HG03457 (cell line): ENCODE results near the gene NOX4.

Experiments used
- ATAC-seq: cut with Tn5 transposase; IDR thresholded peaks from one replicate; pipeline ENCODE4 v1.9.1; 2021; ENCODE audit warnings: moderate number of reproducible peaks; ENCODE audit not compliant: unreplicated experiment

NOX4 gene

DNA sequence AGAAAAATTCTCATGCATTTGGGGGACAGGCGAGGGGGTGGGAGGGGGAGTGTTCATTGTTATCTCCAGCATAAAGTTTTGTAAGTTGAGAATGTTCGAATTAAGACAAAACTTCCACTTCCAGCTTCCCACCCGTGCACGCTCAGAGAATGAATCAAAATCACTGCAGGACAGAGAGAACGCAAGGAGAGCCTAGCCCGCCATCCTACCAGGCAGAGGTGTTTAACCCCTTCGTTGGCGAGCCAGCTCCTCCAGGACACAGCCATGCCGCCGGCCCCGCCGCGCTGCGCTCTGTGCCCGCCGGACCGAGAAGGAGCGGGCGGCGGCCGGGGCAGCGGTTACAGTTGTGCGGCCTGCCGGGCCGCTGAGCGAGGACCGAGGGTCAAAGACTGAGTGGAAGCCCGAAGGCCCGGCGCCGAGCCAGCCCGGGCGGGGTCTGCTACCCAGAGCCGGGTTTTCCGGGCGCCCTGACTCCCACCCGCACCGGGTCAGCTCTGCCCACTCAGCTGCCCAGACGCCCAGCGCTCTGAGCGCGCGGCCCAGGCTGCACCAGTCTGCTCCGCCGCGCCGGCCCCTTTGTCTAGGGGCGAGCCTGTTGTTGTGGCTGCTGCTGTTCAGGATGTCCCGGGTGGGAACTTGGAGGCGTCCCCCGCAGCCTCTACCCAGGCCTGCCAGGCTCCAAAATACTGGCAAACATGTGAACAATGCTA is at the start of gene NOX4:
TSS of gene NOX4 (minus strand) at position 395 of the 710 bp plus-strand sequence. CDS start at position 266, 129 bp downstream.
- ATAC-seq: no peak

- no peak for ATAC-seq
Measured at GRCh38 chr11:89540826-89541225, 49.7 kb upstream of the NOX4 start.

GRCh38 chr11:89537936-89538335 is 46.8 kb upstream of the NOX4 start:
- no peak for ATAC-seq

DNA sequence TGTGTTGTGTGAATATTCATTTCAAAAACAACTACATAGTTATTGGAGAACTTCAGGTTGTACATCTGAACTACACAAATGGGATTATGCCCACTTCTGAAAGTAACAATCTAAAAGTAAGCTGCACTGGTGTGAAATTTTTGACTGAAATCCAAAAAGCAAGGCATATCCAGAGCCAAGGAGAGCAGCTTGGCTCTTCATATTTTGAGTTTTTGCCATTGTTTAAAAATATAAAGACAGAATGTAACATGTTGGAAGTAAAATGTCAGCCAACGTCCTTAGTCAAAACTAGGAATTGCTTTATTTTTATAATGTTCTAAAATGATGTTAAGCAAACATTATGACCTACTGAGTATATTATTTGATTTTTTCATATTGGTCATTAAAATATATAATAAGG is 45.8 kb upstream of the NOX4 start:
- ATAC-seq: no peak

DNA sequence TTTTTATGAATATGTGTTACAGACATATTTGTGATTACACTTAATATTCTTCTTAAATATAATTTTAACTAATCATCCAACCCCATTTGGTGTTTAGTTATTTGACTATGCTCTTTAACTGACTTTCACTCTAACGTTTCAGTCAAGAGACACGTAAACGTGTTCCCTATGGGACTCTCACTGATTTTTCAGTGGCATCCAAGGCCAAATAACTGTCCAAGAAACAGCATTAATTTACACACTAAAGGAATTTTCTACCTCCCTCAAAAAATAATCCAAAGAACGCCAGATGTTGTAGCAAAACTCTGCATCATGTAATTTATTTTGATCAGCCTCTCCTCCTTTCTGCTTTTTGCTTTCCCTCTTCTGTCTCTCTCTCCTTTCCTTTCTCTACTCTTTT is 44.0 kb upstream of the NOX4 start:
- ATAC-seq: no peak

- ATAC-seq: no peak
Measured at GRCh38 chr11:89529626-89530380, 38.6 kb upstream of the NOX4 start.

DNA sequence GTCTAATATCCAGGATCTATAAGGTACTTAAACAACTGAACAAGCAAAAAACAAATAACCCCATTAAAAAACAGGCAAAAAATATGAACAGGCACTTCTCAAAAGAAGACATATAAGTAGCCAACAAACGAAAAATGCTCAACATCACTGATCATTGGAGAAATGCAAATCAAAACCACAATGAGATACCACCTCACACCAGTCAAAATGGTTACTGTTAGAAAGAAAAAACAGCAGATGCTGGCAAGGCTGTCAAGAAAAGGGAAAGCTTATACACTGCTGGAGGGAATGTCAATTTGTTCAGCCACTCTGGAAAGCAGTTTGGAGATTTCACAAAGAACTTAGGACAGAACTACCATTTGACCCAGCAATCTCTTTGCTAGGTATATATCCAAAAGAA is 30.6 kb upstream of the NOX4 start:
- ATAC-seq: no peak

- no peak for ATAC-seq
Measured at GRCh38 chr11:89521294-89521693, 30.1 kb upstream of the NOX4 start.

- no peak for ATAC-seq
Measured at GRCh38 chr11:89516496-89516895, 25.3 kb upstream of the NOX4 start.

DNA sequence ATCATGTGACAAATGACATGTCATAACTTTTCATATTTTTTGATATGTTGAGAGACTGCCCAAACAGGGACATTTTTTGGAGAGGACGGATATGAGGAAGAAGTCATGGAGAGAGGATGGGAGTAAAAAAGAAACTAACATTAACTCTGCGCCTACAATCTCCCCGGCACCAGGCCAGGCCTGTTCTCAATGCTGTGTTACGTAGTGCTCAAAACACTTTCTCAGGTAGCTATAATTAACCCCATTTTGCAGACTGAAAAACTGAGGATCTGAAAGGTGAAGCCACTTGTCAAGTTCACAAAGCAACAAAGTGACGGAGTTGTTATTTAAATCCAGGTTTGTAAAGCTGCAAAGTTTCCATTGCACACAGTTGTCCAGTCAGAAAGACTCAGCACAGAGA is 17.4 kb upstream of the NOX4 start:
- ATAC-seq: no peak

- ATAC-seq: no peak
Measured at GRCh38 chr11:89504270-89504669, 13.1 kb upstream of the NOX4 start.

- ATAC-seq: no peak
Measured at GRCh38 chr11:89503422-89503821, 12.2 kb upstream of the NOX4 start.

- no peak for ATAC-seq
Measured at GRCh38 chr11:89502301-89502700, 11.1 kb upstream of the NOX4 start.

- ATAC-seq: no peak
Measured at GRCh38 chr11:89500336-89500735, 9.2 kb upstream of the NOX4 start.

DNA sequence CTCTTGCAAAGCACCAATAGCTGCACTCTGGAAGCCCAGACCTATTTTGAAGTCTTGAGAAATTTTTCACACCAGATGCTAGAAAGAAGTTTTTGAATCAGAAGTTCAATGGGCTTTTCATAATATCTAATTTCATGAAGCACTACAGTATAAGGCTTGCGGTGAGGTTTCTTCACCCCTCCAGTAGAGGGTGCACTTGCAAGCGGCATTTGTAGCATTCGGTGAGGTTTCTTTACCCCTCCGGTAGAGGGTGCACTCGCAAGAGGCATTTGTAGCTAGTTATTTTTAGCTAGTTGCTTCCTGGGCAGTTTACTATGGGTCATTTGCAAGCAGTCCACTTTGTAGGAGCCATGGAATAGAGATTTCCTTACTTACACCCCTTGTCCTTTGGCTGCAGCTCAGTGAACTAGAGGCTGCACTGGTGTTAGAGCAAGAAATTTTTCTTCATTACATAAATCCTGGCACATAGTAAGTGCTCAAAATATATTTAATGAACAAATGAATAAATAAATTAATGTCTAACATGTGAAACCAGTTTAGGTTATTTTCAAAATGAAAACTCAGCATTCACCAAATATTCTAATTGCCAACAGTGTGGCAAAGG is 7.8 kb upstream of the NOX4 start:
- no peak for ATAC-seq

GRCh38 chr11:89495951-89496350 is 4.8 kb upstream of the NOX4 start:
- no peak for ATAC-seq

DNA sequence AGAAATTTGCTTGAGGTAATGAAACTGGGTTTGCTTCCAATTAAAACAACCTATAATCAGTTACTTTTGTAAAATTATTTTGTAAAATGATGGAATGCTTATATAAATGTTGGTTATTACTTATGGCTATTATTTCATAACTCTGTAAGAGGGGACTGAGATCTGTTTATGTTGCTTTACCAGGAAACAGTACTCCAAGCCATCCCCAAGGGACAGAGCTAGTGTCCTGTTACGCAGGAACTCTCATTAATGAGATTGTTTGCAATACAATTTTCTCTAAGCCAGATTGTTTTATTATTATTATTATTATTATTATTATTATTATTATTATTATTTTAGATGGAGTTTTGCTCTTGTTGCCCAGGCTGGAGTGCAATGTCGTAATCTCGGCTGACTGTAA is 2.3 kb upstream of the NOX4 start:
- ATAC-seq: no peak

DNA sequence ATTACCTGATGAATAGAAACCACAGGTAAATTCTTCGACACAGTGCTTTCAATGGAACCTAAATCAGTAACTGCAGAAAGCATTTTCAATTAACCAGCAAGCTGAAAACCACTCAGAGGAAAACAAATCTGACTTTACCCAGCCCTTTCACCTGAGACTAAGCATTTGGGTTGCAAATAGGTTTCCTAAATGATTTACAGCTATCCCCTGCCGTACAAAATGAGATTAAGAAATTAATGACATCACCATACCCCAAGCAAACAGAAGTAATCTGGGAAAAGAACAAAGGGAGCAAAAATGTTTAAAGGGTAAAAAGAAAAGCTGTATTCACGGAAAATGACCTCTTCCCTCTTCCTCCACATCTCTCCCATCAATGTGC is 584 bp downstream of the NOX4 start:
- no peak for ATAC-seq

GRCh38 chr11:89489930-89490329 is 1.2 kb downstream of the NOX4 start:
- ATAC-seq: no peak

DNA sequence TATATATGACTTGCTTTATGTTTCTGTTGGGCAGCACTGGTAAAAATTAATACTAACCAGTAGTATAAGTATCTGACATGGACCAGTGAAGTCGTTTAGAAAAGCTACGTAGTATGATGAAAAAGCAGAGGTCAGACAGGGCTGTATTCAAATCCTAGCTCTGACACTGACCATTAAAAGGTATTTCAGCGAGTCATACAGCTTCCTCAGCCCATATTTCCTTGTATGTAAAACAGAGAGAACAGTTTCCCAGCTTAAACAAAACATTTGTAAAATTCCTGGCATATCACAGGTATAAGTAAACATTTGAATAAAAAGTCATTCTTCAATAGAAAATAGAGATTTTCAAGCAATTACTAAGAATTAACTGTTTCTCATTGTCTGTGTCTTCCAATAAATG is 4.2 kb downstream of the NOX4 start:
- no peak for ATAC-seq

DNA sequence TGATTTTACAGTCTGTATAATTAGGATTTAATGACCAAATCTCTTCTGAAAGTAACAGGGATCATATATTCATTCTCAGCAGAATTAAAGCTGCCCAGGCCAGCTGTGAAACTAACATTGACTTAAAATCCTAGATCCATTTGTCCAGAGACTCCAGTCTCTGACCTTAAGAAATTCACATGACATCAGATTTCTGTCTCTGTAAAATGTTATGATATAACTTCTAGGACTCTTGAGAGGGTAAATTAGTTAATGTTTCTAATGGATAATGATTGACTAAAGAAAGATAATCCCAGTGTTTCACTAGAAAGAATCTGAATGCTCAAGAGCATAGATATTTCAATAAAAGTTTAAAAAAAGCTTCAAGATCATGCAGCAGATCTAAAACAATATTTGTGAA is 6.3 kb downstream of the NOX4 start:
- no peak for ATAC-seq

- ATAC-seq: no peak
Measured at GRCh38 chr11:89477175-89477574, 14.0 kb downstream of the NOX4 start.
